PC-3 (cell line): ENCODE results near the gene FBXO41. TPM values are rescaled to one million over a fixed set of nuclear protein-coding genes. Genes with fewer than 3 reads are reported as not detected.

Experiments
- ATAC-seq: fragments of 200-7000 bp; cut with Tn5 transposase; 2 replicates; pipeline ENCODE4 v1.9.1; 2020; ENCODE audit warnings: mild to moderate bottlenecking, moderate library complexity
- BruUV-seq: library from RNA; stranded (reverse); fragments of 400-500 nt; replicated peaks from 2 replicates; lab custom pipeline; 2021; lab: Mats Ljungman, UMichigan
- CTCF ChIA-PET: fragments of 300-600 bp; sonication (Branson Sonifier 250); formaldehyde crosslinking; loops from one replicate; lab custom pipeline; 2022; ENCODE audit warnings: antibody characterized with exemption; lab: Charles Lee
- POLR2A ChIA-PET: fragments of 300-600 bp; sonication (Branson Sonifier 250); formaldehyde crosslinking; loops from one replicate; lab custom pipeline; 2022; ENCODE audit warnings: antibody characterized with exemption; ENCODE audit not compliant: unreplicated experiment; lab: Charles Lee
- DNase-seq: peaks from one replicate; pipeline ENCODE4 v3.0.0-alpha.2; 2015
- H2AFZ ChIP-seq: fragments of 300-600 bp; sonication (generic); 2 replicates; pipeline ENCODE4 v1.6.0; 2016; ENCODE audit warnings: antibody characterized with exemption, low read length
- H3F3A ChIP-seq: fragments of 300-600 bp; sonication (generic); one replicate; pipeline ENCODE4 v1.6.0; 2017; ENCODE audit warnings: antibody characterized with exemption, low read length, control low read depth, mild to moderate bottlenecking; ENCODE audit not compliant: unreplicated experiment
- H3K27ac ChIP-seq: fragments of 300-600 bp; sonication (generic); 2 replicates; pipeline ENCODE4 v1.5.1; 2016; ENCODE audit warnings: mild to moderate bottlenecking, low read length
- H3K27me3 ChIP-seq: fragments of 300-600 bp; sonication (generic); 2 replicates; pipeline ENCODE4 v1.6.1; 2016; ENCODE audit warnings: low read length, mixed read lengths
- H3K36me3 ChIP-seq: fragments of 300-600 bp; sonication (generic); 2 replicates; pipeline ENCODE4 v1.6.1; 2016; ENCODE audit warnings: low read depth, mixed run types, low read length, mixed read lengths
- H3K4me1 ChIP-seq: fragments of 300-600 bp; sonication (generic); 2 replicates; pipeline ENCODE4 v1.5.1; 2016; ENCODE audit warnings: low read length; ENCODE audit not compliant: insufficient read depth
- H3K4me2 ChIP-seq: fragments of 300-600 bp; sonication (generic); 2 replicates; pipeline ENCODE4 v1.6.0; 2016; ENCODE audit warnings: low read length
- H3K4me3 ChIP-seq: fragments of 300-600 bp; sonication (generic); 2 replicates; pipeline ENCODE4 v1.5.1; 2016; ENCODE audit warnings: mild to moderate bottlenecking, low read length, mixed read lengths
- H3K79me2 ChIP-seq: fragments of 300-600 bp; sonication (generic); 2 replicates; pipeline ENCODE4 v1.6.1; 2017; ENCODE audit warnings: low read length, mixed read lengths
- H3K9ac ChIP-seq: fragments of 300-600 bp; sonication (generic); 2 replicates; pipeline ENCODE4 v1.6.0; 2016; ENCODE audit warnings: mild to moderate bottlenecking, low read length
- H3K9me2 ChIP-seq: fragments of 300-600 bp; sonication (generic); replicated peaks from 2 replicates; pipeline ENCODE4 v1.6.1; 2016; ENCODE audit warnings: mixed run types, low read length, mixed read lengths
- H3K9me3 ChIP-seq: fragments of 300-600 bp; sonication (generic); 2 replicates; pipeline ENCODE4 v1.6.1; 2016; ENCODE audit warnings: low read length, mixed read lengths
- H4K20me1 ChIP-seq: fragments of 300-600 bp; sonication (generic); 2 replicates; pipeline ENCODE4 v1.6.1; 2016; ENCODE audit warnings: low read length, mixed read lengths
- CTCF ChIP-seq: fragments of 300-600 bp; sonication (generic); conservative IDR thresholded peaks from 2 replicates; pipeline ENCODE4 v1.5.1; 2017; ENCODE audit warnings: antibody characterized with exemption, low read depth, mild to moderate bottlenecking, low read length
- EZH2 ChIP-seq: fragments of 300-600 bp; sonication (generic); IDR thresholded peaks from one replicate; pipeline ENCODE4 v1.6.1; 2017; ENCODE audit warnings: antibody characterized with exemption, mild to moderate bottlenecking, low read length; ENCODE audit not compliant: unreplicated experiment
- EZH2phosphoT487 ChIP-seq: fragments of 300-600 bp; sonication (generic); IDR thresholded peaks from 2 replicates; pipeline ENCODE4 v1.6.1; 2018; ENCODE audit warnings: mild to moderate bottlenecking, antibody characterized with exemption, low read length, borderline replicate concordance
- intact Hi-C: fragments of 100-400 bp; cut with micrococcal nuclease; formaldehyde crosslinking; loops from 2 replicates; pipeline ENCODE4 v1.9.0; 2023
- total RNA-seq: library from RNA; depleted of rRNA; stranded (reverse); fragments of >200 nt; gene quantifications from 2 replicates; pipeline ENCODE4 v1.2.3, GENCODE V29; 2014

FBXO41 gene
- total RNA-seq, 1 experiment from 2014 or later: 4.2 TPM

- H3K9me3 ChIP-seq: no peaks in the 10 kb centered on the region
- CTCF ChIA-PET: no interaction called here
- H3K4me1 ChIP-seq: no peaks in the 10 kb centered on the region
- ATAC-seq: no peak
- H3K79me2 ChIP-seq: peaks cover 4% of the 10 kb centered on the region; the same call in 1 of the 2 replicates
- no peak overlapping the region for H2AFZ ChIP-seq
- TF ChIP-seq EZH2: no peak
- no peak for TF ChIP-seq EZH2phosphoT487
- no peak for TF ChIP-seq CTCF
- peaks cover 10% of the 10 kb centered on the region for H4K20me1 ChIP-seq
- peaks cover 55% of the 10 kb centered on the region for H3K36me3 ChIP-seq
- no peaks in the 10 kb centered on the region for H3K27me3 ChIP-seq
- no peak overlapping the region for H3K9ac ChIP-seq
- intact Hi-C loops: no loop called here
- no peaks in the 10 kb centered on the region for H3F3A ChIP-seq
- no peak for DNase-seq
- H3K9me2 ChIP-seq: no peaks in the 10 kb centered on the region
- POLR2A ChIA-PET: no interaction called here
- no TSS peak for BruUV-seq
- no peak overlapping the region for H3K4me3 ChIP-seq
- no peak overlapping the region for H3K27ac ChIP-seq
- no peak overlapping the region for H3K4me2 ChIP-seq
These were observed 33.1 kb downstream of the FBXO41 start for GRCh38 chr2:73250872-73251846.

- DNase-seq (no peak), ATAC-seq (no peak)
- intact Hi-C loops: no loop called here
- no peak for TF ChIP-seq EZH2
- ChIA-PET POLR2A (interaction anchor here (0.6 kb wide), 1 partner anchor 35 kb away, joined by 6 read pairs; the partner anchor contains the start of gene FBXO41), CTCF (no interaction called here)
- Histone ChIP-seq H3K4me3 (no peak overlapping the region), H2AFZ (no peak overlapping the region), H3K9me3 (no peaks in the 10 kb centered on the region), H3F3A (no peaks in the 10 kb centered on the region), H3K9me2 (no peaks in the 10 kb centered on the region), H3K4me1 (peaks cover 1% of the 10 kb centered on the region), H4K20me1 (peaks cover 25% of the 10 kb centered on the region), H3K36me3 (peaks cover 71% of the 10 kb centered on the region), H3K27me3 (no peaks in the 10 kb centered on the region), H3K9ac (no peak overlapping the region), H3K27ac (no peak overlapping the region), H3K4me2 (no peak overlapping the region), H3K79me2 (peaks cover 19% of the 10 kb centered on the region)
- BruUV-seq: no TSS peak
These were observed 34.6 kb downstream of the FBXO41 start for GRCh38 chr2:73249636-73250035.

GRCh38 chr2:73246850-73247249 is 37.4 kb downstream of the FBXO41 start:
- H3K27ac ChIP-seq: no peak overlapping the region
- H3K36me3 ChIP-seq: peaks cover 71% of the 10 kb centered on the region
- H3K4me2 ChIP-seq: no peak overlapping the region
- H3K4me1 ChIP-seq: peaks cover 11% of the 10 kb centered on the region
- DNase-seq: no peak
- H3F3A ChIP-seq: no peaks in the 10 kb centered on the region
- BruUV-seq: no TSS peak
- CTCF ChIA-PET: no interaction called here
- TF ChIP-seq CTCF (no peak), EZH2phosphoT487 (no peak), EZH2 (no peak)
- H4K20me1 ChIP-seq: peaks cover 39% of the 10 kb centered on the region
- H3K9me3 ChIP-seq: no peaks in the 10 kb centered on the region
- H3K9ac ChIP-seq: no peak overlapping the region
- peaks cover 26% of the 10 kb centered on the region for H3K79me2 ChIP-seq
- H3K4me3 ChIP-seq: no peak overlapping the region
- no peak overlapping the region for H2AFZ ChIP-seq
- ATAC-seq: no peak
- intact Hi-C loops: no loop called here
- H3K27me3 ChIP-seq: no peaks in the 10 kb centered on the region
- no peaks in the 10 kb centered on the region for H3K9me2 ChIP-seq
- POLR2A ChIA-PET: no interaction called here
